Measurements from ENCODE around the gene JAKMIP3. TPM values are rescaled to one million over a fixed set of nuclear protein-coding genes. Genes with fewer than 3 reads are reported as not detected.

JAKMIP3 gene
- polyA plus RNA-seq, 1 experiment = 0.26 TPM

DNA sequence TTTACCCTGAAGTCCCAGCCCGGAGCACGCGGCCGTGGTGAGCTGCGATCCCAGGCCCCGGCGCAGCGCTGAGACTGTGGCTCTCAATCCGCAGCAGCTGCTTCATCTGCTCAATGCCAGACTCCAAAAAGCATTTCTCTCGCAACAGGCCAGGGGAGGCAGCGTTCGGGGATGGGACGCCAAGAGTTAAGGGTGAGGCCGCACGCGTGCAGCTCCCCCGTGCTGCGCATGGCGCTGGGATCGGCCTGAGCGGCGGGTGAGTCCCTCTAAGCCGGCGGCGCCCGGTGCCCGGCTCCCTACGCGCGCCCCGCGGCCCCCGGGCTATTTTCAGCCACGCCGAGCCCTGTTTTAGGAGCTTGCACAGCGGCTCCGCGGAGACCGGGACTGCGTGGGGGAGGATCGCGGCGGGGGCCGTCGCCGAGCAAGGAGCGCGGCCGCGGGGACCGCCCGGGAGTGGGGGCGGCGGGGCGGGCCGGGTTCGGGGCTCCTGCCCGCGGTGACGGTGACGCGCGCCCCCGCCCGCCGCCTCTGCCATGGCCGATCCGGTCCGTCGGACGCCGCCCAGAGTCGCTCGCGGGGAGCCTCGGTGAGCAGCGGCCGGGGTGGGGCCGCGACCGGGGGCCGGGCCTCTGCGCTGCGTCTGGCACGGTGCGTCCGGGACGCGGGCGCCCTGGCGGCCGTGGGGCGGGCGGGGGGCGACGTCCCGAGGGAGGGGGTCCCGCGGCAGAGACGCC lies 29.4 kb upstream of the JAKMIP3 start:
- peaks cover 23% of the 10 kb centered on the region for H3K27me3 ChIP-seq (ENCODE audit: control insufficient read depth, insufficient read depth, low read length)
- CTCF ChIA-PET = interaction anchor here (1.2 to 3.0 kb wide), 2 partner anchors 13 to 150 kb away, joined by 3 to 14 read pairs; no protein-coding TSS in a partner anchor

DNA sequence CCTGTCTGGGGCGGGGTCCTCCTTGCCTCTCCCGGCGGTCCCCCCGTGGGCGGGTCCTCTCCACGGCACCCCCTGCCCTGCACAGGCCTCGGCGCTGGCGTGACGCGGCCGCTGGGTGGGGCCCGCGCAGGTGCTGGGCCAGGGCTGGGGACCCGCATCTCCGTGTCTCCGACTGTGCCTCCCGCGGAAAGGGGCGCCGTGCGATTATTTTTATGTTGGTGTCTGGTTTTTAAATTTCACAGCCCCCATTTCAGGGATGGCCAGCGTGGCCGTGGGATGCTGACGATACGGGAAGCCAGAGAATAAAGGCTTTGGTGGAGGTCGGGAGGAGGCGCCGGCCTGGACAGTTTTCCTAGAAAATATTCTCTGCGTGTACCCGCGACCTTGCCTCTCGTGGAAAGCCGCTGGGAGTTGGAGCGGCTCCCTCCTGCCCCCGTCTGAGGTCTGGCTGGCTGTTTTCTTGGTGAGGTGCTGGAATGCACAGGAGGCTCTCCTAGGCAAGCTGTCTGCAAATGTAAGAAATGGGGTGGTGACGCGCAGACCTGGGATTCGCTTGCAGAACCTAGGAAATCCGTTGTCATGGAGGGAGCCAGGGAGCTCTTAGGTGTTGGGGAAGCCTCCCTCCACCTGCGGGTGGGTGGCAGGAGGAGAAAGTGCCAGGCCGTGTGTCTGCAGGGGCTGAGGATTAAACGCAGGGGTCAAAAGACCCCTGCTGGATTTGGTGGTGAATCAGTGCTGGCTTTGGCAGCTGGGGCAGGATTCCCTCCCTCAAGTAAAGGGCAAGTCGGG lies 28.7 kb upstream of the JAKMIP3 start:
- ChIA-PET POLR2A (no interaction called here), CTCF (interaction anchor here (1.2 to 3.0 kb wide), 3 partner anchors 14 to 151 kb away, joined by 3 to 14 read pairs (median 4); no protein-coding TSS in a partner anchor)
- Histone ChIP-seq H3K27me3 (ENCODE audit: control insufficient read depth, insufficient read depth, low read length) (peaks cover 23% of the 10 kb centered on the region), H3K36me3 (ENCODE audit: control insufficient read depth, insufficient read depth, low read length) (no peaks in the 10 kb centered on the region), H3K4me3 (ENCODE audit: low read depth, low read length) (no peak overlapping the region; the same call in 1 of the 2 replicates)
- DNase-seq (ENCODE audit: low read depth) = no peak
- TF ChIP-seq, protein P1, sequence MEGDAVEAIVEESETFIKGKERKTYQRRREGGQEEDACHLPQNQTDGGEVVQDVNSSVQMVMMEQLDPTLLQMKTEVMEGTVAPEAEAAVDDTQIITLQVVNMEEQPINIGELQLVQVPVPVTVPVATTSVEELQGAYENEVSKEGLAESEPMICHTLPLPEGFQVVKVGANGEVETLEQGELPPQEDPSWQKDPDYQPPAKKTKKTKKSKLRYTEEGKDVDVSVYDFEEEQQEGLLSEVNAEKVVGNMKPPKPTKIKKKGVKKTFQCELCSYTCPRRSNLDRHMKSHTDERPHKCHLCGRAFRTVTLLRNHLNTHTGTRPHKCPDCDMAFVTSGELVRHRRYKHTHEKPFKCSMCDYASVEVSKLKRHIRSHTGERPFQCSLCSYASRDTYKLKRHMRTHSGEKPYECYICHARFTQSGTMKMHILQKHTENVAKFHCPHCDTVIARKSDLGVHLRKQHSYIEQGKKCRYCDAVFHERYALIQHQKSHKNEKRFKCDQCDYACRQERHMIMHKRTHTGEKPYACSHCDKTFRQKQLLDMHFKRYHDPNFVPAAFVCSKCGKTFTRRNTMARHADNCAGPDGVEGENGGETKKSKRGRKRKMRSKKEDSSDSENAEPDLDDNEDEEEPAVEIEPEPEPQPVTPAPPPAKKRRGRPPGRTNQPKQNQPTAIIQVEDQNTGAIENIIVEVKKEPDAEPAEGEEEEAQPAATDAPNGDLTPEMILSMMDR (IDR thresholded peaks at IDR 0.05; ENCODE audit: insufficient read depth, low read depth, low read length) = no peak

More for the DNA sequence above, 29.4 kb upstream of the JAKMIP3 start:
- H3K4me3 ChIP-seq (ENCODE audit: low read depth, low read length) = peak overlapping the region; percentile 23
- DNase-seq (ENCODE audit: low read depth) = no peak
- TF ChIP-seq, protein P1 (IDR thresholded peaks at IDR 0.05; ENCODE audit: insufficient read depth, low read depth, low read length) = no peak
- H3K36me3 ChIP-seq (ENCODE audit: control insufficient read depth, insufficient read depth, low read length) = no peaks in the 10 kb centered on the region
- POLR2A ChIA-PET = no interaction called here

GRCh38 chr10:132037676-132037975 lies 28.1 kb upstream of the JAKMIP3 start:
- POLR2A ChIA-PET = no interaction called here
- Histone ChIP-seq H3K27me3 (ENCODE audit: control insufficient read depth, insufficient read depth, low read length) (peaks cover 23% of the 10 kb centered on the region), H3K36me3 (ENCODE audit: control insufficient read depth, insufficient read depth, low read length) (no peaks in the 10 kb centered on the region), H3K4me3 (ENCODE audit: low read depth, low read length) (no peak overlapping the region)
- CTCF ChIA-PET = interaction anchor here (1.4 to 3.0 kb wide), 2 partner anchors 14 to 105 kb away, joined by 4 to 14 read pairs; no protein-coding TSS in a partner anchor
- TF ChIP-seq, protein P1 (IDR thresholded peaks at IDR 0.05; ENCODE audit: insufficient read depth, low read depth, low read length) = no peak
- no peak for DNase-seq (ENCODE audit: low read depth)

GRCh38 chr10:132039371-132039770 lies 26.4 kb upstream of the JAKMIP3 start:
- Histone ChIP-seq H3K4me3 (ENCODE audit: low read depth, low read length) (no peak overlapping the region), H3K36me3 (ENCODE audit: control insufficient read depth, insufficient read depth, low read length) (no peaks in the 10 kb centered on the region), H3K27me3 (ENCODE audit: control insufficient read depth, insufficient read depth, low read length) (peaks cover 28% of the 10 kb centered on the region)
- CTCF ChIA-PET = interaction anchor here (0.6 to 3.0 kb wide), 3 partner anchors 16 to 153 kb away, joined by 3 to 14 read pairs (median 5); no protein-coding TSS in a partner anchor
- POLR2A ChIA-PET = no interaction called here
- TF ChIP-seq, protein P1 (IDR thresholded peaks at IDR 0.05; ENCODE audit: insufficient read depth, low read depth, low read length) = no peak
- DNase-seq (ENCODE audit: low read depth) = no peak

- peaks cover 25% of the 10 kb centered on the region for H3K27me3 ChIP-seq (ENCODE audit: control insufficient read depth, insufficient read depth, low read length)
- H3K4me3 ChIP-seq (ENCODE audit: low read depth, low read length) = no peak overlapping the region
- H3K36me3 ChIP-seq (ENCODE audit: control insufficient read depth, insufficient read depth, low read length) = no peaks in the 10 kb centered on the region
- POLR2A ChIA-PET = no interaction called here
- DNase-seq (ENCODE audit: low read depth) = no peak
- CTCF ChIA-PET = interaction anchor here (1.4 kb wide), 1 partner anchor 103 kb away, joined by 3 read pairs; no protein-coding TSS in a partner anchor
- TF ChIP-seq, protein P1 (IDR thresholded peaks at IDR 0.05; ENCODE audit: insufficient read depth, low read depth, low read length) = no peak
Measured at GRCh38 chr10:132040046-132040445, 25.7 kb upstream of the JAKMIP3 start.

Data from BJ (cell line).